Trophoblast cell (in vitro differentiated cells and primary cell): ENCODE data around the gene EIF4G3. TPM values are rescaled to one million over a fixed set of nuclear protein-coding genes. Genes with fewer than 3 reads are reported as not detected.
A peak's percentile ranks its signal among the peaks of the same experiment; 100 is the strongest.

Experiments
- DNase-seq, 2 donors: peaks; one replicate each; pipeline ENCODE4 v3.0.0-alpha.2; 2016
- H2AFZ ChIP-seq: 2 replicates; pipeline ENCODE4 v1.6.1; 2013; ENCODE audit warnings: low read length, moderate library complexity, mild to moderate bottlenecking; ENCODE audit not compliant: insufficient read depth, poor library complexity
- H2AK5ac ChIP-seq: 2 replicates; pipeline ENCODE4 v1.6.1; 2013; ENCODE audit warnings: mild to moderate bottlenecking, low read length
- H2BK120ac ChIP-seq: 2 replicates; pipeline ENCODE4 v1.6.1; 2013; ENCODE audit warnings: low read length, mild to moderate bottlenecking, moderate library complexity; ENCODE audit not compliant: insufficient read depth, poor library complexity
- H2BK12ac ChIP-seq: 2 replicates; pipeline ENCODE4 v1.6.1; 2013; ENCODE audit warnings: mild to moderate bottlenecking, low read length, moderate library complexity
- H2BK5ac ChIP-seq: 2 replicates; pipeline ENCODE4 v1.6.1; 2013; ENCODE audit warnings: low read length, low read depth, moderate library complexity, mild to moderate bottlenecking; ENCODE audit not compliant: poor library complexity
- H3K14ac ChIP-seq: 2 replicates; pipeline ENCODE4 v1.6.1; 2013; ENCODE audit warnings: mild to moderate bottlenecking, low read length
- H3K18ac ChIP-seq: 2 replicates; pipeline ENCODE4 v1.6.1; 2013; ENCODE audit warnings: mild to moderate bottlenecking, low read length
- H3K23ac ChIP-seq: 2 replicates; pipeline ENCODE4 v1.6.1; 2013; ENCODE audit warnings: low read length
- H3K27ac ChIP-seq: 2 replicates; pipeline ENCODE4 v1.5.1; 2013; ENCODE audit warnings: low read depth, mild to moderate bottlenecking, inconsistent platforms, low read length, moderate library complexity
- H3K27me3 ChIP-seq: 2 replicates; pipeline ENCODE4 v1.6.1; 2013; ENCODE audit warnings: inconsistent platforms, mild to moderate bottlenecking, low read length, moderate library complexity; ENCODE audit not compliant: insufficient read depth
- H3K36me3 ChIP-seq, 2 experiments: 1 replicate in 1 of 2; 2 replicates in 1 of 2; pipeline ENCODE4 v1.6.1; 2013; ENCODE audit warnings: low read length in 2 of 2, mild to moderate bottlenecking in 2 of 2, moderate library complexity in 1 of 2; ENCODE audit not compliant: insufficient read depth in 2 of 2, control insufficient read depth in 1 of 2
- H3K4ac ChIP-seq: 2 replicates; pipeline ENCODE4 v1.6.1; 2013; ENCODE audit warnings: low read depth, mild to moderate bottlenecking, low read length, moderate library complexity
- H3K4me1 ChIP-seq, 2 experiments: 1 replicate in 1 of 2; 2 replicates in 1 of 2; pipeline ENCODE4 v1.6.1; 2013; ENCODE audit warnings: low read length in 2 of 2, mild to moderate bottlenecking in 2 of 2, moderate library complexity in 1 of 2; ENCODE audit not compliant: insufficient read depth in 2 of 2, control insufficient read depth in 1 of 2
- H3K4me2 ChIP-seq: 2 replicates; pipeline ENCODE4 v1.6.1; 2013; ENCODE audit warnings: inconsistent platforms, mild to moderate bottlenecking, low read length, moderate library complexity
- H3K4me3 ChIP-seq: 2 replicates; pipeline ENCODE4 v1.5.1; 2013; ENCODE audit warnings: mild to moderate bottlenecking, low read depth, low read length, inconsistent platforms
- H3K79me1 ChIP-seq: one replicate; pipeline ENCODE4 v1.6.1; 2013; ENCODE audit warnings: low read length
- H3K79me2 ChIP-seq: 2 replicates; pipeline ENCODE4 v1.6.1; 2013; ENCODE audit warnings: low read length, mild to moderate bottlenecking; ENCODE audit not compliant: control insufficient read depth, insufficient read depth, poor library complexity
- H3K9ac ChIP-seq: 2 replicates; pipeline ENCODE4 v1.6.1; 2013; ENCODE audit warnings: mild to moderate bottlenecking, low read length
- H3K9me3 ChIP-seq: 2 replicates; pipeline ENCODE4 v1.6.1; 2013; ENCODE audit warnings: low read depth, mild to moderate bottlenecking, control low read depth, inconsistent platforms, low read length; ENCODE audit not compliant: insufficient read depth
- H4K12ac ChIP-seq: 2 replicates; pipeline ENCODE4 v1.6.1; 2013; ENCODE audit warnings: low read depth, mild to moderate bottlenecking, low read length, moderate library complexity
- H4K8ac ChIP-seq: 2 replicates; pipeline ENCODE4 v1.6.1; 2013; ENCODE audit warnings: low read depth, mild to moderate bottlenecking, low read length, moderate library complexity
- H4K91ac ChIP-seq: one replicate; pipeline ENCODE4 v1.6.1; 2013; ENCODE audit warnings: low read depth, mild to moderate bottlenecking, low read length, moderate library complexity
- WGBS: extraction: QIAGEN DNeasy Blood & Tissue Kit; methylation state at CpG from one replicate; pipeline ENCODE4 v1.1.7; 2013; ENCODE audit warnings: missing lambda C conversion rate; ENCODE audit not compliant: insufficient read length, insufficient coverage; ENCODE audit errors: extremely low coverage; 5-methylcytosine and 5-hydroxymethylcytosine counted together
- polyA plus RNA-seq: library from polyadenylated mRNA; stranded (reverse); fragments of 200-250 nt; gene quantifications from 2 replicates; pipeline ENCODE4 v1.2.3, GENCODE V29; 2013

EIF4G3 gene, protein sequence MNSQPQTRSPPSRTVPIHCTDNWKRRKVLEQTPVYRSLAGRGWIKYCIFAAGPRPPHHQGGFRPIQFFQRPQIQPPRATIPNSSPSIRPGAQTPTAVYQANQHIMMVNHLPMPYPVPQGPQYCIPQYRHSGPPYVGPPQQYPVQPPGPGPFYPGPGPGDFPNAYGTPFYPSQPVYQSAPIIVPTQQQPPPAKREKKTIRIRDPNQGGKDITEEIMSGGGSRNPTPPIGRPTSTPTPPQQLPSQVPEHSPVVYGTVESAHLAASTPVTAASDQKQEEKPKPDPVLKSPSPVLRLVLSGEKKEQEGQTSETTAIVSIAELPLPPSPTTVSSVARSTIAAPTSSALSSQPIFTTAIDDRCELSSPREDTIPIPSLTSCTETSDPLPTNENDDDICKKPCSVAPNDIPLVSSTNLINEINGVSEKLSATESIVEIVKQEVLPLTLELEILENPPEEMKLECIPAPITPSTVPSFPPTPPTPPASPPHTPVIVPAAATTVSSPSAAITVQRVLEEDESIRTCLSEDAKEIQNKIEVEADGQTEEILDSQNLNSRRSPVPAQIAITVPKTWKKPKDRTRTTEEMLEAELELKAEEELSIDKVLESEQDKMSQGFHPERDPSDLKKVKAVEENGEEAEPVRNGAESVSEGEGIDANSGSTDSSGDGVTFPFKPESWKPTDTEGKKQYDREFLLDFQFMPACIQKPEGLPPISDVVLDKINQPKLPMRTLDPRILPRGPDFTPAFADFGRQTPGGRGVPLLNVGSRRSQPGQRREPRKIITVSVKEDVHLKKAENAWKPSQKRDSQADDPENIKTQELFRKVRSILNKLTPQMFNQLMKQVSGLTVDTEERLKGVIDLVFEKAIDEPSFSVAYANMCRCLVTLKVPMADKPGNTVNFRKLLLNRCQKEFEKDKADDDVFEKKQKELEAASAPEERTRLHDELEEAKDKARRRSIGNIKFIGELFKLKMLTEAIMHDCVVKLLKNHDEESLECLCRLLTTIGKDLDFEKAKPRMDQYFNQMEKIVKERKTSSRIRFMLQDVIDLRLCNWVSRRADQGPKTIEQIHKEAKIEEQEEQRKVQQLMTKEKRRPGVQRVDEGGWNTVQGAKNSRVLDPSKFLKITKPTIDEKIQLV (N-terminal part only)
- 48.9 and 51.5 TPM in 2 replicates for polyA plus RNA-seq

DNA sequence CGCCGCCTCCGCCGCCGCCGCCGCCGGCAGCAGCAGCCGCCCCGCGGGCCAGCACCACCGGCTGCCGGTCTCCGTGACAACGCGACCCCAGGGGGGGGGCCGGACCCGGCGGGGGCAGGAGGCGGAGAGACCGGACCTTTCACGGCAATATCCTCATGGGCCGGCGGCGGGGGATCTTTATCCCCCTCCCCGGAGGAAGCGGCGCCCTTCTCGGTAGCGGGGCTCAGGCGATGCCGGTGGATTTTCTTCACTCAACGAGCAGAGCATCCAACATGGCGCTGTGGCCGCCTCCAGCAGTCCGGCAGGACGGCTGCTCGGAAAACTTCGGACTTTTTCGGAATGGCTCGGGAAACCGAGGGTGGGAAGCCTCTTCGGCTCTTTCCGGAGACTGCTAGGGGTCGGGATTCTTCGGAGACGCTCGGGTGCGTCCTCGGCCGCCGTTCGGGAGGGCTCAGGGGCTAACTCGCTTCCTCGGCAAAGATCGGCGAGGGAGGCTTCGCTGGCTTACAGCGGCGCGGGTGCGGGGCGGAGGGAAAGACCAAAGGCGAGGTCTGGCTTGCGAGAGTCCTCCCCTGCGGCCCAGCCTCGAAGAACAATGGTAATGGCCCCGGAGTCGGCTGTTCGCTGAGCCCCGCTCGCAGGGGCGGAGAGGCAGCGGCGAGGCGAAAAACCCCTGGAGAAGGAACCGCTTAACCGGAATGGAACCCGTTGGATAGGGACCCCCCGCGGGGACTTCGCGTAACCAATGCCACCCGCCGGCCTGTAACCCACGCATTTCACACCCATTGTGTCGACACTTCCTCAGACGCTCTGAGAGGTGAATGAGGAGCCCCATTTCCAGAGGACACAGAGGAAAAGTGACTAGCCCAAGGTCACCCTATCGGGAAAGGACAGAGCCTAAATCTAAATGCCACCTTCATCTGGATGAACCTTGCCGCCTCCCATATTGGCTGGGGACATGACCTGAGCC, at the start of gene EIF4G3:
Gene EIF4G3, minus strand, starts transcription at position 312 of the 970 bp plus-strand sequence. CDS start 174,155 bp downstream, outside the sequence.
- peaks cover 0 to 5% of the 10 kb centered on the region in 2 experiments for H3K4me1 ChIP-seq
- H3K9me3 ChIP-seq, result no peaks in the 10 kb centered on the region
- H3K4ac ChIP-seq, result peak within 1 kb of the TSS; percentile 91
- H3K79me1 ChIP-seq, result peaks cover 13% of the 10 kb centered on the region
- H4K91ac ChIP-seq, result peak within 1 kb of the TSS; percentile 91
- H3K18ac ChIP-seq, result peak within 1 kb of the TSS; percentile 75
- DNase-seq, result peak; percentile 98 to 100
- H3K14ac ChIP-seq, result peak within 1 kb of the TSS; percentile 84
- WGBS, result no CpG with 5 or more reads among the region's 90 CpGs
- peak within 1 kb of the TSS; percentile 83 for H3K27ac ChIP-seq
- H4K12ac ChIP-seq, result peak within 1 kb of the TSS; percentile 81
- peak within 1 kb of the TSS; percentile 71 for H2AK5ac ChIP-seq
- H3K4me2 ChIP-seq, result peak within 1 kb of the TSS; percentile 85
- H2BK12ac ChIP-seq, result peak within 1 kb of the TSS; percentile 62
- H3K27me3 ChIP-seq, result no peaks in the 10 kb centered on the region
- H2BK120ac ChIP-seq, result peak within 1 kb of the TSS; percentile 83
- peak within 1 kb of the TSS; percentile 80 for H3K9ac ChIP-seq
- H2BK5ac ChIP-seq, result peak within 1 kb of the TSS; percentile 88
- peaks cover 9% of the 10 kb centered on the region for H3K79me2 ChIP-seq
- H2AFZ ChIP-seq, result peak within 1 kb of the TSS; percentile 92
- H3K23ac ChIP-seq, result no peak within 1 kb of the TSS
- H3K4me3 ChIP-seq, result peak within 1 kb of the TSS; percentile 95
- peak within 1 kb of the TSS; percentile 91 for H4K8ac ChIP-seq
- peaks cover 3 to 5% of the 10 kb centered on the region in 2 experiments for H3K36me3 ChIP-seq

DNA sequence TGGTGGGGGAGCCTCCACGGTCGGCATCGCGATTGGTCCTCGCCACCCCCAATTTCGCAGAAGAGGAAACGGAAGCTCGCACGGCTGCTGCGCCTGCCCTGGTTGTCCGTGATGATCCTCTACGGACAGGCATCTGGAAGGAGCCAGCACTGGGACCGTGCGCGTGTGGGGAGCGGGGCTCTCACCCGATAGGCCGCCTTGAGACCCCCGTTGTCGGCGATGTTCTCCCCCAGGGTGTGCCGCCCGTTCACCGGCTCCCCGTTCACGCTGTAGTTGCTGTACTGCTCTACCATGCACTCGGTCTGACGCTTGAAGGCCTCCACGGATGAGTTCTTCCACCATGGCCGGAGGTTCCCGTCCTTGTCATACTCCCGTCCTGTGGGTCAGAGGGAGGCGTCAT, 48.4 kb upstream of the EIF4G3 start:
- no peaks in the 10 kb centered on the region for H3K79me2 ChIP-seq
- H3K4me1 ChIP-seq, result no peaks in the 10 kb centered on the region
- peaks cover 14 to 15% of the 10 kb centered on the region in 2 experiments for H3K36me3 ChIP-seq
- H4K12ac ChIP-seq, result no peak overlapping the region
- no peak overlapping the region for H3K9ac ChIP-seq
- H3K27ac ChIP-seq, result no peak overlapping the region
- no peak for DNase-seq
- H3K9me3 ChIP-seq, result no peaks in the 10 kb centered on the region
- H2BK120ac ChIP-seq, result no peak overlapping the region
- H2BK5ac ChIP-seq, result no peak overlapping the region
- no peak overlapping the region for H2AFZ ChIP-seq
- no peak overlapping the region for H3K18ac ChIP-seq
- no peak overlapping the region for H4K91ac ChIP-seq
- no peaks in the 10 kb centered on the region for H3K27me3 ChIP-seq
- no peaks in the 10 kb centered on the region for H3K79me1 ChIP-seq
- no CpG with 5 or more reads among the region's 33 CpGs for WGBS
- H3K23ac ChIP-seq, result no peak overlapping the region
- no peak overlapping the region for H3K4ac ChIP-seq
- H2AK5ac ChIP-seq, result no peak overlapping the region
- no peak overlapping the region for H3K4me3 ChIP-seq
- H2BK12ac ChIP-seq, result no peak overlapping the region
- H3K14ac ChIP-seq, result no peak overlapping the region
- H3K4me2 ChIP-seq, result no peak overlapping the region
- no peak overlapping the region for H4K8ac ChIP-seq

DNA sequence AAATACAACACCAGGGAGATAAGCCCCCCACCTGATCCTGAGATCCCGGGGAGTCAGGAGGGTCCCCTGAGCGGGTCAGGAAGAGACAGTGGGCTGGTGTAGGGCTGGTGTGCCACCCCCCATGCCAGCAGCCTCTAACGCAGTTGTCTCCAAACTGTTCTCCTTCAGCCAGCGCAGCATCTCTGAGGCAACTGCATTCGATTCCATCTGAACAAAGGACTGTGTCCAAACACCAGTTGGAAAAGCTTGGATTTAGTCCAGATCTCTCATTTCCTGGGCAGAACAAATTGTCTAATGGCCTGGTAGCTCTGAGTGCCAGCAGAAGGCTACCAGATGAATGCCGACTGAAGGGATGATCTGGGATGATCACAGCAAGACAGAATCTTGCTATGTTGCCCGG, 44.1 kb upstream of the EIF4G3 start:
- Histone ChIP-seq H3K9ac (no peak overlapping the region), H4K91ac (no peak overlapping the region), H2BK120ac (no peak overlapping the region), H3K79me2 (no peaks in the 10 kb centered on the region), H3K27me3 (no peaks in the 10 kb centered on the region), H3K9me3 (no peaks in the 10 kb centered on the region), H3K14ac (no peak overlapping the region), H4K12ac (no peak overlapping the region), H3K23ac (no peak overlapping the region), H3K4ac (no peak overlapping the region), H2AFZ (no peak overlapping the region), H3K79me1 (no peaks in the 10 kb centered on the region), H3K4me2 (no peak overlapping the region), H3K27ac (no peak overlapping the region), H4K8ac (no peak overlapping the region), H3K18ac (no peak overlapping the region), H2AK5ac (no peak overlapping the region), H3K4me1 (no peaks in the 10 kb centered on the region), H3K4me3 (no peak overlapping the region), H2BK12ac (no peak overlapping the region), H2BK5ac (no peak overlapping the region), H3K36me3 (peaks cover 18 to 26% of the 10 kb centered on the region in 2 experiments)
- no peak for DNase-seq
- no CpG with 5 or more reads among the region's 7 CpGs for WGBS
